Measurements from ENCODE around the gene GNL1.
"Not testable (repeated sequence)": the region's sequence is repeated elsewhere in the genome, so short reads cannot be mapped to it uniquely, and the experiment has no call there.

Gene GNL1

DNA sequence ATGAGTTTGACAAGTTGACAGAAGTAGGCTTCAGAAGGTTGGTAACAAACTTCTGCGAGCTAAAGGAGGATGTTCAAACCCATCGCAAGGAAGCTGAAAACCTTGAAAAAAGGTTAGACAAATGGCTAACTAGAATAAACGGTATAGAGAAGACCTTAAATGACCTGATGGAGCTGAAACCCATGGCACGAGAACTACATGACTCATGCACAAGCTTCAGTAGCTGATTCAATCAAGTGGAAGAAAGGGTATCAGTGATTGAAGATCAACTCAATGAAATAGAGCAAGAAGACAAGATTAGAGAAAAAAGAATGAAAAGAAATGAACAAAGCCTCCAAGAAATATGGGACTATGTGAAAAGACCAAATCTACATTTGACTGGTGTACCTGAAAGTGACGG is 34.3 kb downstream of the GNL1 start:
- not testable (repeated sequence) for DNase-seq

DNA sequence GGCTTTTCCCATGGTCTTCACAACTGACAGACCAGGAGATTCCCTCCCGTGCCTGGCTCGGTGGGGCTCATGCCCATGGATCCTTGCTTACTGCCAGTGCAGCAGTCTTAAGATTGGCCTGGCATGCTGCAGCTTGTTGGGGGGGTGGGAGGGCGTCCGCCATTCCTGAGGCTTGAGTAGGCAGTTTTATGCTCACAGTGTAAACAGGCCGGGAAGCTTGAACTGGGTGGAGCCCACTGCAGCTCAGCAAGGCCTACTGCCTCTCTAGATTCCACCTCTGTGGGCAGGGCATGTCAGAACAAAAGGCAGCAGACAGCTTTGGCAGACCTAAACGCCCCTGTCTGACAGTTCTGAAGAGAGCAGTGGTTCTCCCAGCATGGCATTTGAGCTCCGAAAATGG is 35.2 kb downstream of the GNL1 start:
- DNase-seq = not testable (repeated sequence)

GRCh38 chr6:30520522-30520921 is 35.8 kb downstream of the GNL1 start:
- no peak for DNase-seq

- DNase-seq = not testable (repeated sequence)
These were observed 37.7 kb downstream of the GNL1 start for GRCh38 chr6:30518505-30519145.

GRCh38 chr6:30517767-30518504 is 38.4 kb downstream of the GNL1 start:
- not testable (repeated sequence) for DNase-seq

DNA sequence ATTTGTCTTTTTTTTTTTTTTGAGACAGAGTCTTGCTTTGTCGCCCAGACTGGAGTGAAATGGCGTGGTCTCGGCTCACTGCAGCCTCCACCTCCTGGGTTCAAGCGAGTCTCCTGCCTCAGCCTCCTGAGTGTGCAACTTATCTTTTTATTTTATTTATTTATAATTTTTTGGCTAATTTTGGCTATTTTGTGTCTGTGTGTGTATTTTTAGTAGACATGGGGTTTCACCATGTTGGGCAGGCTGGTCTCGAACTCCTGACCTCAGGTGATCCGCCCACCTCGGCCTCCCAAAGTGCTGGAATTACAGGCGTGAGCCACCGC is 39.6 kb downstream of the GNL1 start:
- DNase-seq = not testable (repeated sequence)

- DNase-seq = peak; percentile 51
These were observed 40.1 kb downstream of the GNL1 start for GRCh38 chr6:30515944-30516753.

DNA sequence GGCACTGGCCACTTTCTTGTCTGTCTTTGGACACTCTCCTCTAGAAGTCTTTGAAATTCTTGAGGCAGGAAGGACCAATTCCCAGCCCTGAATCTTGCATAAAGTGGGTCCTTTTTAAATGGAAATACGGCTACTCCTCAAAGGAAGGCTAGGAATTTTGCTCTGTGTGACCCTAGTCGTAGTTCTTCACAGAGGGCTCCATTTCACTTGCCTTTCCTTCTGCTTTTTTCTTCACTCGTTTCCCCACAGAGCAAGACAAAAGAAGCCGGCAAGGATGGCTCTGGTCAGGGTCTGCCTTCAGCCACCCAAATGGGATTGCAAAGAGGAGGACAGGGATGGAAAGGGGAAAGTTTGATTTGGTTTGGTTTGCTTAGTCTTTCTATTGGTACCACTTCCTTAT is 41.2 kb downstream of the GNL1 start:
- DNase-seq = no peak

DNA sequence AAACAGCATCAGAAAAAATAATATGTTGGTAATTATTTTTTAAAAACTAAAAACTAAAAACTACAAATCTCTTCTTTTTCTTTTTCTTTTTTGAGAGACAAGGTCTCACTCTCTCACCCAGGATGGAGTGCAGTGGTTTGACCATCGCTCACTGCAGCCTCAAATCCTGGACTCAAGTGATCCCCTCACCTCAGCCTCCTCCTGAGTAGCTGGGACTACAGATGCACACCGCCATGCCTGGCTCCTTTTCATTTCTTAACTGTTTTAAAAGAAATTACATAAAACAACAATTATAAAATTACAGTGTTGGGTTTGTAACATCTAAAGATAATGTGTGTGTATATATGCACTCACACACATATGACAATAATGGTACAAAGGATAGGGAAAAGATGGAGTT is 42.8 kb downstream of the GNL1 start:
- no peak for DNase-seq

DNA sequence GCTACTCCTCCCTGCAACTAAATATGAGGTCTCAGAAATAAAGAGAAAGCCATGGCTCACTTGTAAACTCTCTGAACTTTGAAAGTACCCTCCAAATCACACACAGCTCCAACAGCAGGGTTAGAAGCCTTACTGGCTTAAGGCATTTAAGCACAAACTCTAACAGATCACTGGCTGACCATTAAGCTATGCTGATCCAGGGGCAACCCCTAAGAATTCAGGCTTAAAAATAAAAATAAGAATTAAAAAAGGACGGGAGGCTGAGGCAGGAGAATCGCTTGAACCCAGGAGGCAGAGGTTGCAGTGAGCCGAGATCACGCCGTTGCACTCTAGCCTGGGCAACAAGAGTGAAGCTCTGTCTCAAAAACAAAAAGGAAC is 45.1 kb downstream of the GNL1 start:
- no peak for DNase-seq

GRCh38 chr6:30510419-30511168 is 45.7 kb downstream of the GNL1 start:
- DNase-seq = no peak

- no peak for DNase-seq
These were observed 47.2 kb downstream of the GNL1 start for GRCh38 chr6:30508890-30509736.

DNA sequence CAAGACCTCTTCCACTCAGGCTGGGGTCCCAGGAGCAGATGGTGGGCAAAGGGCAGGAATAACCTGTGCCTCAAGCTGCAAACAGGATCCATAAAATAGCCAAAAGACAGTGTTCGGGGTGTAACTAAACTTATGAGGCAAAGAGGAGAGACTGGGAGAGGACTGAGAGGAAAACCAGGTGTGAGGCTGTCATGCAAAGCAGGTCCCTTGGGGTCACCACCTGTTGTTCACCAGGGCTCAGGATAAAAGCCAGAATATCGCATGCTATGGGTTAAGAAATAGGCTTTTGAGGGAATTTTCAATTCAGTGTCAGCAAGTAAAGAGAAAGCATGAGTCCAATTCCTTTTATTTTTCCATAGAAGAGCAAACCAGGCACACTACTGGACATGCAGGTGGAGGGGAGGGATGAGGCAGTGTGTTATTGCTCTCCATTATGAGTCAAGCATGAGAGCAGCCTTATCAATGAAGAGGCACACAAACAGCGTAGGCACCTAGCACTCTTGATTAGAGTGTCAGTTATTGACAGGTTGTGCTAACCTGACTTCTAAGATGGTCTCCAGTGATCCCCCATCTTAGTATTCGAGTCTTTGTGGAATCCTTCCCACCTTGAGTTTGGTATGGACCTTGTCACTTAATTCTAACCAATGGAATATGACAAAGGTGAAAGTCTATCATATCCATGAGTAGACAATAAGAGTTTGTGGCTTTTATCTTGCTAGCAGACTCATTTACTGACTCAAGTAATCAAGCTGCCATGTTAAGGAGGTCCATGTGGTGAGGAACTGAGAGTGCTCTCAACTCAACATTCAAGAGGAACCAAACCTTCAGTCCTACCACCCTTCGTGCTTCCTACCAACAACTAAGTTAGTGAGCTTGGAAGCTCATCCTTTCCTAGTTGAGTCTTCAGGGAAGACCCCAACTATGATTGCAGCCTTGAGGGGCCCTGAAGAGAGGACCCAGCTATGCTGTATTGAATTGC is 48.2 kb downstream of the GNL1 start:
- DNase-seq = no peak

- no peak for DNase-seq
These were observed 55.6 kb downstream of the GNL1 start for GRCh38 chr6:30500421-30501355.

- not testable (repeated sequence) for DNase-seq
These were observed 57.6 kb downstream of the GNL1 start for GRCh38 chr6:30498705-30499104.

DNA sequence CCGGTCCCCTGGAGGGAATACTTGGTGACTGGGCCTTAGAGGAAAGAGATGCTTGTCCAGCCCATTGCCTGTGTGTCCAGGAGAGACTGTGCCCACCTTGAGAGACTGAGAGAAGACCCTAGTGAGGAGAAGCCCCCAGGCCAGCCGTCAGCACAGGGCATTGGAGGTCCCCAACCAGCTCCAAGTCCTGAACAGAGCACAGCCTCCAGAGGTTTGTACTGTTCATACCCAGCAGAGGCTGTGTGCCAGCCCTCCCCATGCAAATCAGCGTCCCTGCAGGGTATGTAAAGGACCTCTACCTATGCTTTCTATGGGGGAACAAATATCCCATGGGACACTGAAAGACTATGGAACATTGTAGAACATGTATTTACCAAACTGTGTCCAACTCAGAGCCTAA is 58.6 kb downstream of the GNL1 start:
- DNase-seq = no peak

GRCh38 chr6:30497261-30497599 is 59.1 kb downstream of the GNL1 start:
- not testable (repeated sequence) for DNase-seq

DNA sequence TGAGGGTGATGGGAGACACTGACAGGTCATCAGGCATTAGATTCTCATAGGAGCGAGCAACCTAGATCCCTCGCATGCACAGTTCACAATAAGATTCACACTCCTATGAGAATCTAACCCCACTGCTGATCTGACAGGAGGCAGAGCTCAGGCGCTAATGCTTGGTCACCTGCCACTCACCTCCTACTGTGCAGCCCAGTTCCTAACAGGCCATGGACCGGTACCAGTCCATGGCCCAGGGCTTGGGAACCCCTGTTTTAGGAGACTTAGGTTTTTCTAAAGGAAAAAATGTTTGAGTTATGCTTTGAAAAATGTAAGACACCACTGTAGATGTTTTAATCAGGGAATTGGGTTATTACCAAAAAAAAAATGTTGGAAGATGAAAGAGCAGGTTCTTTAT is 60.3 kb downstream of the GNL1 start:
- no peak for DNase-seq

GRCh38 chr6:30495060-30495459 is 61.2 kb downstream of the GNL1 start:
- DNase-seq = not testable (repeated sequence)

GRCh38 chr6:30494291-30494861 is 61.9 kb downstream of the GNL1 start:
- DNase-seq = no peak

Measured in COR-L47 (cell line).